Measurements from ENCODE around the gene URGCP.

The URGCP gene

GRCh38 chr7:43906331-43907010 is at the start of gene URGCP:
Gene URGCP, minus strand, starts transcription at chr7:43906596. Its CDS starts 21 bp downstream, at chr7:43906575.
- peak within 1 kb of the TSS; percentile 88 for H3K27ac Mint-ChIP-seq
- H3K27me3 Mint-ChIP-seq, result no peaks in the 10 kb centered on the region
- intact Hi-C loops (cut with micrococcal nuclease), result no loop called here
- peak within 1 kb of the TSS; percentile 91 for H3K4me3 Mint-ChIP-seq
- peaks cover 23% of the 10 kb centered on the region for H3K36me3 Mint-ChIP-seq (ENCODE audit: low read depth)
- peaks cover 37% of the 10 kb centered on the region for H3K4me1 Mint-ChIP-seq (ENCODE audit: low read depth)
- no peaks in the 10 kb centered on the region for H3K9me3 Mint-ChIP-seq

- Mint-ChIP-seq H3K36me3 (ENCODE audit: low read depth) (peaks cover 55% of the 10 kb centered on the region), H3K27me3 (no peaks in the 10 kb centered on the region), H3K9me3 (no peaks in the 10 kb centered on the region), H3K27ac (no peak overlapping the region), H3K4me3 (no peak overlapping the region), H3K4me1 (ENCODE audit: low read depth) (no peaks in the 10 kb centered on the region)
- intact Hi-C loops (cut with micrococcal nuclease), result no loop called here
Measured at GRCh38 chr7:43956027-43956426, 49.6 kb upstream of the URGCP start.

- H3K4me1 Mint-ChIP-seq (ENCODE audit: low read depth), result no peaks in the 10 kb centered on the region
- no peak overlapping the region for H3K27ac Mint-ChIP-seq
- intact Hi-C loops (cut with micrococcal nuclease), result no loop called here
- H3K36me3 Mint-ChIP-seq (ENCODE audit: low read depth), result peaks cover 62% of the 10 kb centered on the region
- no peak overlapping the region for H3K4me3 Mint-ChIP-seq
- H3K27me3 Mint-ChIP-seq, result no peaks in the 10 kb centered on the region
- H3K9me3 Mint-ChIP-seq, result no peaks in the 10 kb centered on the region
Measured at GRCh38 chr7:43954524-43955228, 48.3 kb upstream of the URGCP start.

- no peak overlapping the region for H3K27ac Mint-ChIP-seq
- H3K36me3 Mint-ChIP-seq (ENCODE audit: low read depth), result peaks cover 74% of the 10 kb centered on the region
- H3K4me1 Mint-ChIP-seq (ENCODE audit: low read depth), result no peaks in the 10 kb centered on the region
- H3K4me3 Mint-ChIP-seq, result no peak overlapping the region
- intact Hi-C loops (cut with micrococcal nuclease), result no loop called here
- H3K27me3 Mint-ChIP-seq, result no peaks in the 10 kb centered on the region
- no peaks in the 10 kb centered on the region for H3K9me3 Mint-ChIP-seq
Measured at GRCh38 chr7:43953071-43953470, 46.7 kb upstream of the URGCP start.

GRCh38 chr7:43952028-43952427 is 45.6 kb upstream of the URGCP start:
- Mint-ChIP-seq H3K9me3 (no peaks in the 10 kb centered on the region), H3K4me1 (ENCODE audit: low read depth) (no peaks in the 10 kb centered on the region), H3K4me3 (no peak overlapping the region), H3K27ac (no peak overlapping the region), H3K36me3 (ENCODE audit: low read depth) (peaks cover 82% of the 10 kb centered on the region), H3K27me3 (no peaks in the 10 kb centered on the region)
- intact Hi-C loops (cut with micrococcal nuclease), result no loop called here

GRCh38 chr7:43944286-43944685 is 37.9 kb upstream of the URGCP start:
- Mint-ChIP-seq H3K27ac (no peak overlapping the region), H3K9me3 (no peaks in the 10 kb centered on the region), H3K4me1 (ENCODE audit: low read depth) (no peaks in the 10 kb centered on the region), H3K27me3 (no peaks in the 10 kb centered on the region), H3K36me3 (ENCODE audit: low read depth) (peaks cover 31% of the 10 kb centered on the region), H3K4me3 (no peak overlapping the region)
- intact Hi-C loops (cut with micrococcal nuclease), result no loop called here

- Mint-ChIP-seq H3K9me3 (no peaks in the 10 kb centered on the region), H3K4me3 (no peak overlapping the region), H3K27me3 (no peaks in the 10 kb centered on the region), H3K4me1 (ENCODE audit: low read depth) (no peaks in the 10 kb centered on the region), H3K36me3 (ENCODE audit: low read depth) (peaks cover 24% of the 10 kb centered on the region), H3K27ac (no peak overlapping the region)
- intact Hi-C loops (cut with micrococcal nuclease), result no loop called here
Measured at GRCh38 chr7:43943417-43944187, 37.2 kb upstream of the URGCP start.

- Mint-ChIP-seq H3K9me3 (no peaks in the 10 kb centered on the region), H3K27ac (no peak overlapping the region), H3K27me3 (no peaks in the 10 kb centered on the region), H3K4me3 (no peak overlapping the region), H3K36me3 (ENCODE audit: low read depth) (peaks cover 18% of the 10 kb centered on the region), H3K4me1 (ENCODE audit: low read depth) (no peaks in the 10 kb centered on the region)
- intact Hi-C loops (cut with micrococcal nuclease), result no loop called here
Measured at GRCh38 chr7:43942997-43943396, 36.6 kb upstream of the URGCP start.

- Mint-ChIP-seq H3K4me3 (no peak overlapping the region), H3K4me1 (ENCODE audit: low read depth) (no peaks in the 10 kb centered on the region), H3K9me3 (no peaks in the 10 kb centered on the region), H3K36me3 (ENCODE audit: low read depth) (peaks cover 10% of the 10 kb centered on the region), H3K27me3 (no peaks in the 10 kb centered on the region), H3K27ac (no peak overlapping the region)
- intact Hi-C loops (cut with micrococcal nuclease), result no loop called here
Measured at GRCh38 chr7:43942250-43942649, 35.9 kb upstream of the URGCP start.

GRCh38 chr7:43938892-43939482 is 32.6 kb upstream of the URGCP start:
- Mint-ChIP-seq H3K9me3 (no peaks in the 10 kb centered on the region), H3K4me3 (no peak overlapping the region), H3K27me3 (no peaks in the 10 kb centered on the region), H3K27ac (no peak overlapping the region), H3K4me1 (ENCODE audit: low read depth) (no peaks in the 10 kb centered on the region), H3K36me3 (ENCODE audit: low read depth) (peaks cover 6% of the 10 kb centered on the region)
- intact Hi-C loops (cut with micrococcal nuclease), result no loop called here

GRCh38 chr7:43937444-43937843 is 31.0 kb upstream of the URGCP start:
- intact Hi-C loops (cut with micrococcal nuclease), result no loop called here
- Mint-ChIP-seq H3K4me1 (ENCODE audit: low read depth) (no peaks in the 10 kb centered on the region), H3K27ac (no peak overlapping the region), H3K36me3 (ENCODE audit: low read depth) (no peaks in the 10 kb centered on the region), H3K27me3 (no peaks in the 10 kb centered on the region), H3K9me3 (no peaks in the 10 kb centered on the region), H3K4me3 (no peak overlapping the region)

GRCh38 chr7:43933902-43934560 is 27.6 kb upstream of the URGCP start:
- no peaks in the 10 kb centered on the region for H3K9me3 Mint-ChIP-seq
- no peaks in the 10 kb centered on the region for H3K27me3 Mint-ChIP-seq
- H3K27ac Mint-ChIP-seq, result no peak overlapping the region
- H3K36me3 Mint-ChIP-seq (ENCODE audit: low read depth), result no peaks in the 10 kb centered on the region
- H3K4me1 Mint-ChIP-seq (ENCODE audit: low read depth), result peaks cover 5% of the 10 kb centered on the region
- intact Hi-C loops (cut with micrococcal nuclease), result no loop called here
- no peak overlapping the region for H3K4me3 Mint-ChIP-seq

- H3K27me3 Mint-ChIP-seq, result no peaks in the 10 kb centered on the region
- no peak overlapping the region for H3K4me3 Mint-ChIP-seq
- peaks cover 6% of the 10 kb centered on the region for H3K36me3 Mint-ChIP-seq (ENCODE audit: low read depth)
- H3K9me3 Mint-ChIP-seq, result no peaks in the 10 kb centered on the region
- H3K4me1 Mint-ChIP-seq (ENCODE audit: low read depth), result peaks cover 20% of the 10 kb centered on the region
- H3K27ac Mint-ChIP-seq, result no peak overlapping the region
- intact Hi-C loops (cut with micrococcal nuclease), result no loop called here
Measured at GRCh38 chr7:43931346-43931745, 24.9 kb upstream of the URGCP start.

Measured in dendritic cell treated with granulocyte-macrophage colony-stimulating factor and Interleukin-4, amounts not matched to agents 40 ng/mL and 50 ng/mL, for 4 days (primary cell).